Measurements from ENCODE around the gene AIF1.

GRCh38 chr6:31639043-31639442 lies 24.0 kb downstream of the AIF1 start:
- TF ChIP-seq YY1 (IDR thresholded peaks at IDR 0.05; ENCODE audit: insufficient read depth, insufficient read length) (no peak), ZNF274 (IDR thresholded peaks at IDR 0.05; ENCODE audit: low read depth, low read length) (no peak), SUZ12 (IDR thresholded peaks at IDR 0.05; ENCODE audit: extremely low read depth, insufficient read depth, insufficient read length) (no peak)

Measured in NT2/D1 (cell line).